Measurements from ENCODE around the gene RPL19.
A peak's percentile ranks its signal among the peaks of the same experiment; 100 is the strongest.
"Not testable (repeated sequence)": the region's sequence is repeated elsewhere in the genome, so short reads cannot be mapped to it uniquely, and the experiment has no call there.

RPL19 gene

GRCh38 chr17:39244600-39245570 lies 44.8 kb downstream of the RPL19 start:
- peak; percentile 83 for DNase-seq (ENCODE audit: low spot score)

- DNase-seq (ENCODE audit: low spot score) = no peak
Observed at GRCh38 chr17:39246274-39246673, 46.2 kb downstream of the RPL19 start.

- DNase-seq (ENCODE audit: low spot score) = not testable (repeated sequence)
Observed at GRCh38 chr17:39250076-39250475, 50.0 kb downstream of the RPL19 start.

GRCh38 chr17:39251997-39252396 lies 51.9 kb downstream of the RPL19 start:
- no peak for DNase-seq (ENCODE audit: low spot score)

- DNase-seq (ENCODE audit: low spot score) = no peak
Observed at GRCh38 chr17:39252788-39253460, 52.8 kb downstream of the RPL19 start.
